ENCODE results near the gene CALHM2.

DNA sequence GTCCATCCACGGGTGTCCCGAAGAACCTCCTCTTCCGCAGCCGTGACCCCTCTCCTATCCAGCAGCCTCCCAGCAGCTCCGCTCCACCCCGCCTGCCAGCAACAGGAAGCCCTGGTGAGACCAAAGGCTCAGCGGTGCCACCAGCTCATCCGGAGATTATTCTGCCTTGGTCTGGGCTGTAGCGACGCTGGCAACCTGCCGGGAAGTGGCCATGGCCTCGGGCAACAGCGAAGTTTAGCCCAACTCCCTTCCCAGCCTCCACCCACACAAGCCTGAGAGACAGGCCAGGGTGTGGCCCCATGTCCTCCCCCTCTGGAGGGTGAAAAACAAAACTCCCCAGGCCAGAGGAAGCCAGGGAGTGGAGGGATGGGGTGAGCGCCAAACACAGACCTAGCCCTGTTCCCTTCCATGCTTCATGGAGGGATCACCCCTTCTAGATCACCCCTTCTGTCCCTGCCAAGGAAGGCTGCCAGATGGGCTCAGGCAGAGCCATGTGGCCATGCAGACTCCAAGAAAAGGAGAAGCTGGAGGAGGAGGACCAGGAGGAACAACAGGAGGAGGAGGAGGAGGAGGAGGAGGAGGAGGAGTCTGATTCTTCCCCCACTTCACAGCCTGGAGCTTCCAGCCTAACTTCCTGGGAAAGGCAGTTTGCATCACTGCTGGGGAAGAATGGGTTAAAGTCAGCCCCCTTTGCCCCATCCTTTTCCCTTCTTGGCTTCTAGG lies 918 bp downstream of the CALHM2 start:
- TF ChIP-seq POLR2A (IDR thresholded peaks at IDR 0.05) (no peak), CTCF (IDR thresholded peaks at IDR 0.05) (no peak), POLR2AphosphoS5 (IDR thresholded peaks at IDR 0.05; ENCODE audit: insufficient read depth in 1 of 2, low read depth in 1 of 2) (peak; percentile 54 to 78)

Data from vagina (tissue), 2 donors.